ENCODE results near the gene CNOT1. TPM values are rescaled to one million over a fixed set of nuclear protein-coding genes. Genes with fewer than 3 reads are reported as not detected.
"Not testable (repeated sequence)": the region's sequence is repeated elsewhere in the genome, so short reads cannot be mapped to it uniquely, and the experiment has no call there.

CNOT1 gene
- total RNA-seq, 1 experiment from 2014 or later, result 299 TPM

DNA sequence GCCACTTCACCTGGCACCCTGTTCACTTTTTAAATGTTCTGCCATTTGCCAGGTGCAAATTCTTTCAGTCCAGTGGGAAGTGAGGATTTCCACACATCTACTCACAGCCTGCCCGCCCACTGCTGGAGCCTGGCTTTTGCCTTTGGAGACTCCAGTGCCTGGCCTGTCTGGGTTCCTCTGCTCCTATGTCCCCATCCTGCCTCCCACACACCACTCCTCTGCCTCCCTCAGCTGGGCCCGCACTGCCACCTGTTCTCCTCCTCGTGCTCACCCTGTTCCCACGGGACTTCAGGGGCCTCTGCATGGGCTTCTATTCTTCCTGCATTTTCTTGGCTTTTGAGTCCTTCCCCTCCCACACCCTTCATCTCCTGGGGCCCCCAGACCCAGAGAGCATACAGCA lies 137.6 kb downstream of the CNOT1 start:
- Histone ChIP-seq H3K4me2 (ENCODE audit: low read depth, low read length, poor library complexity, severe bottlenecking) (no peak overlapping the region), H3K27me3 (ENCODE audit: low read length) (no peaks in the 10 kb centered on the region), H3K27ac (ENCODE audit: low read length) (no peak overlapping the region), H3K4me1 (ENCODE audit: low read length) (peaks cover 29% of the 10 kb centered on the region), H3K36me3 (ENCODE audit: insufficient read depth, low read length) (no peaks in the 10 kb centered on the region), H3K4me3 (ENCODE audit: low read length) (no peak overlapping the region), H3K9me2 (replicated peaks; ENCODE audit: insufficient read depth, low read length) (no peaks in the 10 kb centered on the region), H3K9ac (ENCODE audit: low read length) (no peak overlapping the region), H2AFZ (ENCODE audit: low read length) (no peak overlapping the region), H3K9me3 (ENCODE audit: low read length) (no peaks in the 10 kb centered on the region), H4K20me1 (ENCODE audit: insufficient read depth, low read depth, low read length) (peaks cover 13% of the 10 kb centered on the region; the same call in 1 of the 2 replicates), H3K79me2 (ENCODE audit: low read length) (no peaks in the 10 kb centered on the region)
- DNase-seq, result no peak

DNA sequence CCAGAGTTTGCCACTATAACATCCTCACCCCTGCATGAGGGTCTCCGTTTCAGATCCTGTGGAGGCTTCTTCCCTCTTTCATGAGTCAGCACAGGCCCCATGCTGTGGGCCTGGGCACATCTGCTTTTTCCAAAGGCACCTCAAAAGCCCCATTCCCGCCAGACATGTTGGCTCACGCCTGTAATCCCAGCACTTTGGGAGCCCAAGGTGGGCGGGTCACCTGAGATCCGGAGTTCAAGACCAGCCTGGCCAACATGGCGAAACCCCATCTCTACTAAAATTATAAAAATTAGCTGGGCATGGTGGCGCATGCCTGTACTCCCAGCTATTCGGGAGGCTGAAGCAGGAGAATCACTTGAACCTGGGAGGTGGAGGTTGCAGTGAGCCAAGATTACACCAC lies 139.1 kb downstream of the CNOT1 start:
- not testable (repeated sequence) for H3K4me2 ChIP-seq (ENCODE audit: low read depth, low read length, poor library complexity, severe bottlenecking); H3K27ac ChIP-seq (ENCODE audit: low read length); H3K9me3 ChIP-seq (ENCODE audit: low read length); H3K36me3 ChIP-seq (ENCODE audit: insufficient read depth, low read length); H3K9ac ChIP-seq (ENCODE audit: low read length); H3K79me2 ChIP-seq (ENCODE audit: low read length); H3K4me3 ChIP-seq (ENCODE audit: low read length); H3K27me3 ChIP-seq (ENCODE audit: low read length); DNase-seq; H2AFZ ChIP-seq (ENCODE audit: low read length); H3K9me2 ChIP-seq (replicated peaks; ENCODE audit: insufficient read depth, low read length)
- Histone ChIP-seq H3K4me1 (ENCODE audit: low read length) (peaks cover 18% of the 10 kb centered on the region), H4K20me1 (ENCODE audit: insufficient read depth, low read depth, low read length) (peaks cover 13% of the 10 kb centered on the region; the same call in 1 of the 2 replicates)

DNA sequence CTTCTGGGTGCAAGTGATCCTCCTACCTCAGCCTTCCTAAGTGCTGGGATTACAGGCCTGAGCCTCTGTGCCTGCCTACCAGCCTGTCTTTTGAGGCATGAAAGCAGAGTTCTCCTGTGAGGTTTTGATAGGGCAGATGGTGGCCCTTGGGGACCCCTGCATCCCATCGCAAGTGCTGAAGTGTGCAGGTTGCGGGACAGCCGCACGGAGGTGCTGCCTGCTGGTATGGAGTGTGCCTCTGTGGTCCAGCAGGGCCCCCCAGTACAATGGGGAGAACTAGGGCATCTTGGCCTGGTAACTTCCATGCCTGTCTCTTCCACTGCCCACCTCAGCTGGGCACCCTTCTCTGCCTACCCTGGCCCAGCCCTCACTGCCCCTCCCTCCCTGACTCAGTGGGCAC lies 139.6 kb downstream of the CNOT1 start:
- Histone ChIP-seq H2AFZ (ENCODE audit: low read length) (no peak overlapping the region), H3K4me1 (ENCODE audit: low read length) (peaks cover 13% of the 10 kb centered on the region), H3K27ac (ENCODE audit: low read length) (no peak overlapping the region), H4K20me1 (ENCODE audit: insufficient read depth, low read depth, low read length) (peaks cover 8% of the 10 kb centered on the region; the same call in 1 of the 2 replicates), H3K36me3 (ENCODE audit: insufficient read depth, low read length) (no peaks in the 10 kb centered on the region), H3K4me2 (ENCODE audit: low read depth, low read length, poor library complexity, severe bottlenecking) (no peak overlapping the region), H3K9ac (ENCODE audit: low read length) (no peak overlapping the region), H3K4me3 (ENCODE audit: low read length) (no peak overlapping the region), H3K9me3 (ENCODE audit: low read length) (no peaks in the 10 kb centered on the region), H3K79me2 (ENCODE audit: low read length) (no peaks in the 10 kb centered on the region), H3K9me2 (replicated peaks; ENCODE audit: insufficient read depth, low read length) (no peaks in the 10 kb centered on the region), H3K27me3 (ENCODE audit: low read length) (no peaks in the 10 kb centered on the region)
- no peak for DNase-seq

DNA sequence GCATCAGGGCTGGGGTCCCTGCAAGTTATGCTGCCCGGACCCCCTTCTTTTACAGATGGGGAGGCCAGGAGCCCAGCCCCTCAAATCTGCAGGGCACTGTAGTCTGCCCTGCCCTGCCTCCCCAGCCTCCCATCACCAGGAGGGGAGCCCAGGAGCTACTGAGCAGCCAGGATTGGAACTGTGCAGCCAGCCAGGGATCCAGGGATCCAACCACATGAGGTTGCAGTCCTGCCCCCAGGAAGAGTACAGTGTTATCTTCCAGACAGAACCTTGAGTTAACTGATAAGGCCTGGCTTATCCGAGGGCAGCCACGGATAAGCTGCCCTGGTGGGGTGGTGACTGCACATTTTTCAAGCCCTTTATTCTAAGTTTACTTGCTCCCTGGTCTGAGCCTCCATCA lies 141.1 kb downstream of the CNOT1 start:
- no peak for DNase-seq
- no peaks in the 10 kb centered on the region; the same call in 1 of the 2 replicates for H4K20me1 ChIP-seq (ENCODE audit: insufficient read depth, low read depth, low read length)

DNA sequence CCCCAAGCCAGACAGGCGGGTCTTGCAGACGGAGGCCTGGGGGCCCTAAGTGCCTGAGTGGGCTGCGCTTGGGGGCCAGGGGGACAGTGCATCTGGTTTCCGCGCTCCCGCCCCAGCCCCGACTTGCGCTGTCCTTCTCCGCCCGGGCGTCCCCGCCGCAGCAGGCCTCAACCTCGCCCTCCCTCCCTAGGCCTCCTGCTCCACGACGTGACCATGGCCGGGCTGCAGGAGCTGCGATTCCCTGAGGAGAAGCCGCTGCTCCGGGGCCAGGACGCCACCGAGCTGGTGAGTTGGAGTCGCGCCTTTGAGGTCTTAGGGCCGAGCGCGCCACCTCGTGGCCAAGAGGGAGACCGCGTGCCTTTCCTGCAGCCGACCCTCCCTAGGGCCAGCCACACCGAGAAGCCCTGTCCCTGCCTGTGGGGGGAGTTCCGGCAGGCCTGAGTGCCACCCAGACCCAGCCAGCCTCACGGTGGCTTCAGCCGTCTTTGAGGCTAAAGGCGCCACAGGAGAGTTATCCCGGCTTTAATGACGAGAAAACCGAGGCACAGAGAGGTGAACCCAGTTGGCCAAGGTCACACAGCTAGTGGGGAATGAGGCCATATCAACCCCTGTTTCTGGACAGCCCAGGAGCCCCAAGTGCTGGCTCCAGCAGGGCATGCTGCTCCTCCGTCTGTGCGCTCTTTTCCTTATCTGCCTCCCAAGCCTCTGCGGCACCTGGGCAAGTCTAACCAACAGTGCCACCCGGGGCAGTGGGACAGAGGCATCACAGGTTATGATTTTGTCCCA lies 141.9 kb downstream of the CNOT1 start:
- H3K4me2 ChIP-seq (ENCODE audit: low read depth, low read length, poor library complexity, severe bottlenecking), result no peak overlapping the region

More for the DNA sequence above, 141.1 kb downstream of the CNOT1 start:
- Histone ChIP-seq H3K79me2 (ENCODE audit: low read length) (no peaks in the 10 kb centered on the region), H3K4me3 (ENCODE audit: low read length) (no peak overlapping the region), H3K4me1 (ENCODE audit: low read length) (peaks cover 10% of the 10 kb centered on the region), H3K36me3 (ENCODE audit: insufficient read depth, low read length) (no peaks in the 10 kb centered on the region), H3K4me2 (ENCODE audit: low read depth, low read length, poor library complexity, severe bottlenecking) (no peak overlapping the region), H3K9ac (ENCODE audit: low read length) (no peak overlapping the region), H3K27ac (ENCODE audit: low read length) (no peak overlapping the region), H3K27me3 (ENCODE audit: low read length) (no peaks in the 10 kb centered on the region), H2AFZ (ENCODE audit: low read length) (no peak overlapping the region), H3K9me3 (ENCODE audit: low read length) (no peaks in the 10 kb centered on the region), H3K9me2 (replicated peaks; ENCODE audit: insufficient read depth, low read length) (no peaks in the 10 kb centered on the region)

DNA sequence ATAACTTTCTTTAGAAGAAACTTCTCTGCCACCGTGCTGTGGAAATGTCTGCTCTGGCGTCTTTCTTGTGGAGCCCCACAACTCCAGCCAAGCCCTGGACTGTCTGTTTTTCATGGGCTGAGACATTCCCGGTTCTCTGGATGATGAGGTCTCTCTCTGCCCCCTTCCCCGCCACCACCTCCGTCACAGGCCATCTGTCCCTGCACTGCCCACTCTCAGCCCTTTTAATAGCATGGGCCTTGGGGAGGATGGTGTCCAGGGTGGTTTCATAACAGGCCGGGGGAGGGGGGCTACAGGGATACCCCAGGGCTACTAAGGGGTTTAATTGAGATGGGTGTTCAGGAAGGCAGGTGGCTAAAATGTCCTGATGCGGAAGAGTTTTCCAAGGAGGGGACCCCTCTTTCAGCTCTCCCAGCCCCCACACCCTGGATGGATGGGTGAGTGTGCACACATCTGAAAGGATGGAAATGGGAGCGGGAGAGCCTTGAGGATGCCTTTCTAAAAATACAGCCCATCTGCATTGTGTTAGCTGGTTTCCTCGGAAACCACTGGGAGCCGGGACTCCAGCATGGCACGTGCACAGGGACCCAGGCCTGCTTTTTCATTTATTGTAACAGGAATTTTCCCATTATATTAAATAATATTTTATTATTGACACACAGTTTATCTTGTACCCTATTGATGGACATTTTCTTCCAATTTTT lies 144.3 kb downstream of the CNOT1 start:
- no peak for DNase-seq
- Histone ChIP-seq H3K9me3 (ENCODE audit: low read length) (no peaks in the 10 kb centered on the region), H3K79me2 (ENCODE audit: low read length) (no peaks in the 10 kb centered on the region)

More for the DNA sequence above, 141.9 kb downstream of the CNOT1 start:
- no peaks in the 10 kb centered on the region for H3K36me3 ChIP-seq (ENCODE audit: insufficient read depth, low read length)
- no peaks in the 10 kb centered on the region for H3K9me2 ChIP-seq (replicated peaks; ENCODE audit: insufficient read depth, low read length)
- DNase-seq, result peak; percentile 92
- no peak overlapping the region for H3K9ac ChIP-seq (ENCODE audit: low read length)
- H3K27me3 ChIP-seq (ENCODE audit: low read length), result no peaks in the 10 kb centered on the region
- H4K20me1 ChIP-seq (ENCODE audit: insufficient read depth, low read depth, low read length), result no peaks in the 10 kb centered on the region; the same call in 1 of the 2 replicates
- no peak overlapping the region for H3K4me3 ChIP-seq (ENCODE audit: low read length)
- H3K4me1 ChIP-seq (ENCODE audit: low read length), result peaks cover 8% of the 10 kb centered on the region
- no peak overlapping the region for H3K27ac ChIP-seq (ENCODE audit: low read length)
- no peak overlapping the region for H2AFZ ChIP-seq (ENCODE audit: low read length)
- no peaks in the 10 kb centered on the region for H3K9me3 ChIP-seq (ENCODE audit: low read length)
- H3K79me2 ChIP-seq (ENCODE audit: low read length), result no peaks in the 10 kb centered on the region

DNA sequence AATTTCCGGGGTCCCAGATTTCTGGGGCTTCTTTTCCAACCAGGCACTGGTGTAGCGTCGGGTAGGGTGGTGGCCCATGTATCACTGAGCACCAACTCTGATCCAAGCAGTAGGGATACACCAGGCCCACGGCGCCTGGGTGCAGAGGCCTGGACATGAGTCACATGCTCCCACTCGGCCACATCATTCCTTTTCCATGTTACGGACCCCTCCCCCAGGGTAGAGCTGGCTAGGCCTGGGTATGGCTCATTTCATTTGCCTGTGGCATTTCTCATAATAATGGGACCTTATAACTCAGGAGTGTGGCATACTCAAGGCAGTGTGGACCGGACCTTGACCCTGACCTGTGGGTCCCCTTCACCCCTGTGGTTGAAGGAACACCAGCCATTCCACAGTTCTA lies 147.7 kb downstream of the CNOT1 start:
- H4K20me1 ChIP-seq (ENCODE audit: insufficient read depth, low read depth, low read length), result no peaks in the 10 kb centered on the region
- H3K27me3 ChIP-seq (ENCODE audit: low read length), result no peaks in the 10 kb centered on the region
- H3K36me3 ChIP-seq (ENCODE audit: insufficient read depth, low read length), result no peaks in the 10 kb centered on the region
- no peak for DNase-seq
- no peak overlapping the region for H3K27ac ChIP-seq (ENCODE audit: low read length)
- no peak overlapping the region for H3K4me2 ChIP-seq (ENCODE audit: low read depth, low read length, poor library complexity, severe bottlenecking)
- H3K4me3 ChIP-seq (ENCODE audit: low read length), result no peak overlapping the region
- H3K79me2 ChIP-seq (ENCODE audit: low read length), result no peaks in the 10 kb centered on the region
- no peak overlapping the region for H3K9ac ChIP-seq (ENCODE audit: low read length)
- peaks cover 12% of the 10 kb centered on the region for H3K4me1 ChIP-seq (ENCODE audit: low read length)
- H3K9me3 ChIP-seq (ENCODE audit: low read length), result no peaks in the 10 kb centered on the region
- H3K9me2 ChIP-seq (replicated peaks; ENCODE audit: insufficient read depth, low read length), result no peaks in the 10 kb centered on the region
- no peak overlapping the region for H2AFZ ChIP-seq (ENCODE audit: low read length)

More for the DNA sequence above, 144.3 kb downstream of the CNOT1 start:
- no peak overlapping the region for H3K9ac ChIP-seq (ENCODE audit: low read length)
- no peaks in the 10 kb centered on the region for H3K27me3 ChIP-seq (ENCODE audit: low read length)
- no peak overlapping the region for H3K4me2 ChIP-seq (ENCODE audit: low read depth, low read length, poor library complexity, severe bottlenecking)
- no peak overlapping the region for H3K27ac ChIP-seq (ENCODE audit: low read length)
- peaks cover 10% of the 10 kb centered on the region for H3K4me1 ChIP-seq (ENCODE audit: low read length)
- no peak overlapping the region for H2AFZ ChIP-seq (ENCODE audit: low read length)
- H3K9me2 ChIP-seq (replicated peaks; ENCODE audit: insufficient read depth, low read length), result no peaks in the 10 kb centered on the region
- no peak overlapping the region for H3K4me3 ChIP-seq (ENCODE audit: low read length)
- no peaks in the 10 kb centered on the region; the same call in 1 of the 2 replicates for H4K20me1 ChIP-seq (ENCODE audit: insufficient read depth, low read depth, low read length)
- H3K36me3 ChIP-seq (ENCODE audit: insufficient read depth, low read length), result no peaks in the 10 kb centered on the region

DNA sequence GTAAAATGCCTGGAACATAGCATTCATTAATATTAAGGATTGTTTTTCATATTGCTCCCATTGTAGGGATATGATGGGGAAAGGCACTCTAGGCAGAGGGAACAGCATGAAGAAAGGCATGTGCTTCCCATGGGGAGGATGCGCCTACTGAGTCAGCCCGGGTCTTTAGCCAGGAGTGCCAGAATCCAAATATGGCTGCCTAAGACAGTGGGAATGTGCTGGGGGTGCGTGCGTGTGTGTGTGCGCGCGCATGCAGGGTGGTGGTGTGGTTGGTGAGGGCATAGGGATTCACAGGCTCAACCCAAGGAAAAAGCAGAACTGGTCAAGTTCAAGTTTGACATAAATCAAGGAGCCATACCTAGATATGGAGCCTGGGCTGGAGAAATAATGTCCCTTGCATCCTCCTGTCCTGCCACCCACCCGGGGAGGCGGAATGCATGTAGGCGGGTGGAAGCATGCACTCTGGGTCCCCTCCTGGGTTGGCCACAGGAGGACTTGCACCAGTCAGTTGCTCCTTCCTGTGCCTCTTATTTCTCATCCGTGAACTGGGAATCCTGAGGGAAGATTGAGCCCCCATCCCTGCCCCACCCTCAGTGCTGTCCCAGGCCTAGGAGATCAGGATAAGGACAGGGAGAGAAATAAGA lies 148.3 kb downstream of the CNOT1 start:
- no peak overlapping the region for H3K4me3 ChIP-seq (ENCODE audit: low read length)
- DNase-seq, result no peak
- no peaks in the 10 kb centered on the region for H3K9me3 ChIP-seq (ENCODE audit: low read length)

More for the DNA sequence above, 148.3 kb downstream of the CNOT1 start:
- H3K4me2 ChIP-seq (ENCODE audit: low read depth, low read length, poor library complexity, severe bottlenecking), result no peak overlapping the region
- H3K9me2 ChIP-seq (replicated peaks; ENCODE audit: insufficient read depth, low read length), result no peaks in the 10 kb centered on the region
- H3K36me3 ChIP-seq (ENCODE audit: insufficient read depth, low read length), result no peaks in the 10 kb centered on the region
- no peaks in the 10 kb centered on the region for H4K20me1 ChIP-seq (ENCODE audit: insufficient read depth, low read depth, low read length)
- peaks cover 12% of the 10 kb centered on the region for H3K4me1 ChIP-seq (ENCODE audit: low read length)
- no peaks in the 10 kb centered on the region for H3K27me3 ChIP-seq (ENCODE audit: low read length)
- no peaks in the 10 kb centered on the region for H3K79me2 ChIP-seq (ENCODE audit: low read length)
- H3K9ac ChIP-seq (ENCODE audit: low read length), result no peak overlapping the region
- H3K27ac ChIP-seq (ENCODE audit: low read length), result no peak overlapping the region
- no peak overlapping the region for H2AFZ ChIP-seq (ENCODE audit: low read length)

Data from Karpas-422 (cell line).